Measurements from ENCODE around the gene BCAR3.

Gene BCAR3

GRCh38 chr1:93629101-93630059, 52.3 kb downstream of the BCAR3 start:
- H3K27me3 ChIP-seq (ENCODE audit: insufficient read depth, insufficient read length): no peaks in the 10 kb centered on the region
- no peak for DNase-seq (ENCODE audit: low read depth, low spot score)
- H3K4me1 ChIP-seq (ENCODE audit: insufficient read depth, insufficient read length): peaks cover 5% of the 10 kb centered on the region
- H3K36me3 ChIP-seq (ENCODE audit: insufficient read depth, insufficient read length, low read length): peaks cover 23% of the 10 kb centered on the region
- no peak overlapping the region for H3K4me3 ChIP-seq (ENCODE audit: insufficient read length, low read depth)
- TF ChIP-seq ZNF274 (IDR thresholded peaks at IDR 0.05; ENCODE audit: low read depth, low read length) (no peak), YY1 (IDR thresholded peaks at IDR 0.05; ENCODE audit: insufficient read depth, insufficient read length) (no peak), SUZ12 (IDR thresholded peaks at IDR 0.05; ENCODE audit: extremely low read depth, insufficient read depth, insufficient read length) (no peak)
- H3K9ac ChIP-seq (ENCODE audit: insufficient read length, low read depth): no peak overlapping the region
- peaks cover 4% of the 10 kb centered on the region; the same call in 1 of the 2 replicates for H3K9me3 ChIP-seq (ENCODE audit: insufficient read depth, low read length)

DNA sequence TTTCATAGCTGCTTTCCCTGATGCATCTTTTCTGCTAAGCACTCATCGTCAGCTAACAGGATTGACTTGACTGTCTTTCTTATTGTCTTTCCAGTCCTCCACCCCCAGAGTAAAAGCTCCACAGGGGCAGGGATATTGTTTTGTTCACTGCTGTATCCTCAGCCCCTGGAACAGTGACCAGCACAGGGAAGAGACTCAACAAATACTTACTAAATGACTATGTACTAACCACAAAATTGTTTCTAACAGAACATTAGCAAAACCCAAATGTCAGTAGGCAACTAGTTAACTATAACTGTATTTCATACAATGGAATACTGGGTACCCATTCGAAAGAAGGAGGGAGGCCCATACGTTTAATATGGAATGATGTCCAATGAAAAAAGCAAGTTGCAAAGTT, 53.0 kb downstream of the BCAR3 start:
- Histone ChIP-seq H3K9ac (ENCODE audit: insufficient read length, low read depth) (no peak overlapping the region), H3K4me1 (ENCODE audit: insufficient read depth, insufficient read length) (peaks cover 5% of the 10 kb centered on the region), H3K9me3 (ENCODE audit: insufficient read depth, low read length) (no peaks in the 10 kb centered on the region), H3K27me3 (ENCODE audit: insufficient read depth, insufficient read length) (no peaks in the 10 kb centered on the region), H3K36me3 (ENCODE audit: insufficient read depth, insufficient read length, low read length) (peaks cover 24% of the 10 kb centered on the region), H3K4me3 (ENCODE audit: insufficient read length, low read depth) (no peak overlapping the region)
- TF ChIP-seq ZNF274 (IDR thresholded peaks at IDR 0.05; ENCODE audit: low read depth, low read length) (no peak), YY1 (IDR thresholded peaks at IDR 0.05; ENCODE audit: insufficient read depth, insufficient read length) (no peak), SUZ12 (IDR thresholded peaks at IDR 0.05; ENCODE audit: extremely low read depth, insufficient read depth, insufficient read length) (no peak)
- DNase-seq (ENCODE audit: low read depth, low spot score): no peak

GRCh38 chr1:93625582-93626327, 55.9 kb downstream of the BCAR3 start:
- DNase-seq (ENCODE audit: low read depth, low spot score): no peak
- H3K4me3 ChIP-seq (ENCODE audit: insufficient read length, low read depth): no peak overlapping the region
- H3K9ac ChIP-seq (ENCODE audit: insufficient read length, low read depth): no peak overlapping the region
- peaks cover 14% of the 10 kb centered on the region for H3K4me1 ChIP-seq (ENCODE audit: insufficient read depth, insufficient read length)
- TF ChIP-seq YY1 (IDR thresholded peaks at IDR 0.05; ENCODE audit: insufficient read depth, insufficient read length): no peak
- no peak for TF ChIP-seq SUZ12 (IDR thresholded peaks at IDR 0.05; ENCODE audit: extremely low read depth, insufficient read depth, insufficient read length)
- no peak for TF ChIP-seq ZNF274 (IDR thresholded peaks at IDR 0.05; ENCODE audit: low read depth, low read length)
- H3K27me3 ChIP-seq (ENCODE audit: insufficient read depth, insufficient read length): no peaks in the 10 kb centered on the region
- no peaks in the 10 kb centered on the region for H3K9me3 ChIP-seq (ENCODE audit: insufficient read depth, low read length)
- H3K36me3 ChIP-seq (ENCODE audit: insufficient read depth, insufficient read length, low read length): peaks cover 17% of the 10 kb centered on the region

- Histone ChIP-seq H3K36me3 (ENCODE audit: insufficient read depth, insufficient read length, low read length) (peaks cover 17% of the 10 kb centered on the region), H3K27me3 (ENCODE audit: insufficient read depth, insufficient read length) (no peaks in the 10 kb centered on the region), H3K4me3 (ENCODE audit: insufficient read length, low read depth) (no peak overlapping the region), H3K9me3 (ENCODE audit: insufficient read depth, low read length) (no peaks in the 10 kb centered on the region), H3K4me1 (ENCODE audit: insufficient read depth, insufficient read length) (peaks cover 14% of the 10 kb centered on the region), H3K9ac (ENCODE audit: insufficient read length, low read depth) (no peak overlapping the region)
- DNase-seq (ENCODE audit: low read depth, low spot score): no peak
- no peak for TF ChIP-seq YY1 (IDR thresholded peaks at IDR 0.05; ENCODE audit: insufficient read depth, insufficient read length)
- no peak for TF ChIP-seq SUZ12 (IDR thresholded peaks at IDR 0.05; ENCODE audit: extremely low read depth, insufficient read depth, insufficient read length)
- TF ChIP-seq ZNF274 (IDR thresholded peaks at IDR 0.05; ENCODE audit: low read depth, low read length): no peak
Measured at GRCh38 chr1:93623875-93624274, 57.8 kb downstream of the BCAR3 start.

- peaks cover 14% of the 10 kb centered on the region for H3K4me1 ChIP-seq (ENCODE audit: insufficient read depth, insufficient read length)
- H3K27me3 ChIP-seq (ENCODE audit: insufficient read depth, insufficient read length): no peaks in the 10 kb centered on the region
- no peak overlapping the region for H3K9ac ChIP-seq (ENCODE audit: insufficient read length, low read depth)
- no peak for DNase-seq (ENCODE audit: low read depth, low spot score)
- peaks cover 17% of the 10 kb centered on the region for H3K36me3 ChIP-seq (ENCODE audit: insufficient read depth, insufficient read length, low read length)
- no peaks in the 10 kb centered on the region for H3K9me3 ChIP-seq (ENCODE audit: insufficient read depth, low read length)
- H3K4me3 ChIP-seq (ENCODE audit: insufficient read length, low read depth): no peak overlapping the region
- no peak for TF ChIP-seq SUZ12 (IDR thresholded peaks at IDR 0.05; ENCODE audit: extremely low read depth, insufficient read depth, insufficient read length)
- TF ChIP-seq ZNF274 (IDR thresholded peaks at IDR 0.05; ENCODE audit: low read depth, low read length): no peak
- no peak for TF ChIP-seq YY1 (IDR thresholded peaks at IDR 0.05; ENCODE audit: insufficient read depth, insufficient read length)
Measured at GRCh38 chr1:93623436-93623835, 58.2 kb downstream of the BCAR3 start.

- H3K9ac ChIP-seq (ENCODE audit: insufficient read length, low read depth): no peak overlapping the region
- H3K4me3 ChIP-seq (ENCODE audit: insufficient read length, low read depth): no peak overlapping the region
- no peak for DNase-seq (ENCODE audit: low read depth, low spot score)
- H3K4me1 ChIP-seq (ENCODE audit: insufficient read depth, insufficient read length): peaks cover 30% of the 10 kb centered on the region
- no peaks in the 10 kb centered on the region for H3K27me3 ChIP-seq (ENCODE audit: insufficient read depth, insufficient read length)
- peaks cover 15% of the 10 kb centered on the region for H3K36me3 ChIP-seq (ENCODE audit: insufficient read depth, insufficient read length, low read length)
- no peak for TF ChIP-seq YY1 (IDR thresholded peaks at IDR 0.05; ENCODE audit: insufficient read depth, insufficient read length)
- TF ChIP-seq ZNF274 (IDR thresholded peaks at IDR 0.05; ENCODE audit: low read depth, low read length): no peak
- no peak for TF ChIP-seq SUZ12 (IDR thresholded peaks at IDR 0.05; ENCODE audit: extremely low read depth, insufficient read depth, insufficient read length)
- H3K9me3 ChIP-seq (ENCODE audit: insufficient read depth, low read length): no peaks in the 10 kb centered on the region
Measured at GRCh38 chr1:93621246-93621645, 60.4 kb downstream of the BCAR3 start.

DNA sequence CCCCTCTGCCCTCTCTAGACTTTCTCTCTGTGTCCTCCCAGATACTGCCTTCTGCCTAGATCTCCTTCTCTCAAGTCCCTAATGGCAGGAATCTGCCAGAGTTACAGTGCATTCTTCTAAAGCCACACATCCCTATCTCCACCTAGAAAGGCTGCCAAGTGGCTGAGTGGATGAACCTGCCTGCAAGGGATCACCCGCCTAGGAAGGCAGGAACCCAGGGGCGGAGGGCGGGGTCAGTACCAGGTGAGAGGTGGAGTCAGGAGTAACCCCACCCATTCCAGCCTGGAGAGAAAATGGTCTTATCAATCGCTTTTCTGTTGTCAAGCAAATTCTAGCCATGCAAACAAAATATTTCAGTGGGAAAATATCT, 60.8 kb downstream of the BCAR3 start:
- peaks cover 30% of the 10 kb centered on the region for H3K4me1 ChIP-seq (ENCODE audit: insufficient read depth, insufficient read length)
- H3K36me3 ChIP-seq (ENCODE audit: insufficient read depth, insufficient read length, low read length): peaks cover 15% of the 10 kb centered on the region
- H3K9ac ChIP-seq (ENCODE audit: insufficient read length, low read depth): no peak overlapping the region
- TF ChIP-seq YY1 (IDR thresholded peaks at IDR 0.05; ENCODE audit: insufficient read depth, insufficient read length) (no peak), SUZ12 (IDR thresholded peaks at IDR 0.05; ENCODE audit: extremely low read depth, insufficient read depth, insufficient read length) (no peak)
- no peaks in the 10 kb centered on the region for H3K9me3 ChIP-seq (ENCODE audit: insufficient read depth, low read length)
- H3K4me3 ChIP-seq (ENCODE audit: insufficient read length, low read depth): no peak overlapping the region
- H3K27me3 ChIP-seq (ENCODE audit: insufficient read depth, insufficient read length): no peaks in the 10 kb centered on the region
- no peak for DNase-seq (ENCODE audit: low read depth, low spot score)

Data from NT2/D1 (cell line).